HEK293 (cell line): ENCODE measurements around the gene RBM20.

ENCODE experiments used
- CTCF ChIA-PET: fragments of 350-600 bp; formaldehyde crosslinking; extraction: SDS; loops from one replicate; lab custom pipeline; 2021; ENCODE audit warnings: antibody characterized with exemption; lab: Yijun Ruan, JAX
- POLR2A ChIA-PET: fragments of 300-600 bp; formaldehyde crosslinking; extraction: SDS; loops from one replicate; lab custom pipeline; 2020; ENCODE audit warnings: antibody characterized with exemption, inconsistent platforms; lab: Yijun Ruan, JAX
- H3K27ac ChIP-seq: fragments of 200-500 bp; sonication (Bioruptor generic); 2 replicates; pipeline ENCODE4 v1.5.1; 2014; ENCODE audit warnings: low read depth, low read length, control low read depth, inconsistent platforms; ENCODE audit errors: extremely low read depth
- H3K36me3 ChIP-seq, 2 experiments: fragments of 200-500 bp in 1 of 2; sonication (Bioruptor generic) in 1 of 2; 1 replicate in 1 of 2; 2 replicates in 1 of 2; pipeline ENCODE4 v1.5.1; 2014 to 2017; ENCODE audit warnings: inconsistent platforms in 2 of 2, low read length in 2 of 2; ENCODE audit not compliant: control insufficient read depth in 2 of 2, insufficient read depth in 1 of 2
- H3K4me1 ChIP-seq: fragments of 200-500 bp; sonication (Bioruptor generic); 2 replicates; pipeline ENCODE4 v1.5.1; 2014; ENCODE audit warnings: mild to moderate bottlenecking, low read length, inconsistent platforms; ENCODE audit not compliant: control insufficient read depth, insufficient read depth
- H3K4me3 ChIP-seq: 2 replicates; pipeline ENCODE4 v1.5.1; 2011; ENCODE audit warnings: low read depth, mild to moderate bottlenecking, control low read depth, low read length, moderate library complexity
- H3K9me3 ChIP-seq: fragments of 200-500 bp; sonication (Bioruptor generic); 2 replicates; pipeline ENCODE4 v1.5.1; 2014; ENCODE audit warnings: low read depth, low read length, inconsistent platforms; ENCODE audit not compliant: control insufficient read depth, insufficient read depth
- MEIS1 ChIP-seq: sonication (generic); formaldehyde crosslinking; IDR thresholded peaks from 2 replicates; pipeline ENCODE4 v1.8.1; 2022; ENCODE audit warnings: missing genetic modification reagents, mild to moderate bottlenecking, borderline replicate concordance
- OVOL3 ChIP-seq: fragments of 450-650 bp; formaldehyde crosslinking; IDR thresholded peaks from 2 replicates; pipeline ENCODE4 v1.5.1; 2016; ENCODE audit warnings: missing biosample characterization, missing genetic modification characterization
- REPIN1 ChIP-seq: fragments of 450-650 bp; formaldehyde crosslinking; IDR thresholded peaks from 2 replicates; pipeline ENCODE4 v1.5.1; 2017; ENCODE audit warnings: missing biosample characterization, missing genetic modification characterization, low read depth
- SCRT2 ChIP-seq: fragments of 450-650 bp; formaldehyde crosslinking; IDR thresholded peaks from 2 replicates; pipeline ENCODE4 v1.5.1; 2016; ENCODE audit warnings: missing biosample characterization, missing genetic modification characterization
- TRIM28 ChIP-seq: IDR thresholded peaks from 2 replicates; pipeline ENCODE4 v1.6.1; 2011; ENCODE audit warnings: low read length, control low read depth, borderline replicate concordance
- ZBTB8A ChIP-seq: fragments of 450-650 bp; formaldehyde crosslinking; IDR thresholded peaks from 2 replicates; pipeline ENCODE4 v1.5.1; 2016; ENCODE audit warnings: missing biosample characterization, missing genetic modification characterization
- ZFHX2 ChIP-seq: fragments of 450-650 bp; formaldehyde crosslinking; conservative IDR thresholded peaks from 2 replicates; pipeline ENCODE4 v1.5.1; 2016; ENCODE audit warnings: missing biosample characterization, missing genetic modification characterization
- ZNF112 ChIP-seq: fragments of 450-650 bp; formaldehyde crosslinking; IDR thresholded peaks from 2 replicates; pipeline ENCODE4 v1.5.0; 2017; ENCODE audit warnings: missing biosample characterization, missing genetic modification characterization
- ZNF121 ChIP-seq: fragments of 450-650 bp; formaldehyde crosslinking; IDR thresholded peaks from 2 replicates; pipeline ENCODE4 v1.5.1; 2016; ENCODE audit warnings: missing biosample characterization, missing genetic modification characterization
- ZNF19 ChIP-seq: fragments of 450-650 bp; formaldehyde crosslinking; IDR thresholded peaks from 2 replicates; pipeline ENCODE4; 2016; ENCODE audit warnings: missing biosample characterization, missing genetic modification characterization, low read depth
- ZNF223 ChIP-seq: fragments of 450-650 bp; formaldehyde crosslinking; IDR thresholded peaks from 2 replicates; pipeline ENCODE4 v1.5.1; 2016; ENCODE audit warnings: missing biosample characterization, missing genetic modification characterization
- ZNF24 ChIP-seq: fragments of 450-650 bp; formaldehyde crosslinking; IDR thresholded peaks from 2 replicates; pipeline ENCODE4 v1.5.1; 2016; ENCODE audit warnings: missing biosample characterization, missing genetic modification characterization
- ZNF266 ChIP-seq: fragments of 450-650 bp; formaldehyde crosslinking; IDR thresholded peaks from 2 replicates; pipeline ENCODE4 v1.5.1; 2016; ENCODE audit warnings: missing biosample characterization, missing genetic modification characterization, low read depth
- ZNF350 ChIP-seq: fragments of 450-650 bp; formaldehyde crosslinking; IDR thresholded peaks from 2 replicates; pipeline ENCODE4 v1.5.0; 2017; ENCODE audit warnings: missing biosample characterization, mild to moderate bottlenecking, missing genetic modification characterization
- ZNF416 ChIP-seq: fragments of 450-650 bp; formaldehyde crosslinking; IDR thresholded peaks from 2 replicates; pipeline ENCODE4 v1.5.1; 2016; ENCODE audit warnings: missing biosample characterization, missing genetic modification characterization
- ZNF510 ChIP-seq: fragments of 450-650 bp; formaldehyde crosslinking; IDR thresholded peaks from 2 replicates; pipeline ENCODE4 v1.5.1; 2018; ENCODE audit warnings: mild to moderate bottlenecking, missing genetic modification characterization, missing biosample characterization; ENCODE audit not compliant: insufficient replicate concordance
- ZNF529 ChIP-seq: fragments of 450-650 bp; formaldehyde crosslinking; IDR thresholded peaks from 2 replicates; pipeline ENCODE4 v1.5.1; 2017; ENCODE audit warnings: missing genetic modification characterization, missing biosample characterization; ENCODE audit not compliant: insufficient replicate concordance
- ZNF600 ChIP-seq: fragments of 450-650 bp; formaldehyde crosslinking; IDR thresholded peaks from 2 replicates; pipeline ENCODE4 v1.5.1; 2016; ENCODE audit warnings: missing biosample characterization, missing genetic modification characterization
- ZNF701 ChIP-seq: fragments of 450-650 bp; formaldehyde crosslinking; IDR thresholded peaks from 2 replicates; pipeline ENCODE4 v1.5.1; 2016; ENCODE audit warnings: missing biosample characterization, missing genetic modification characterization
- ZNF776 ChIP-seq: fragments of 450-650 bp; formaldehyde crosslinking; IDR thresholded peaks from 2 replicates; pipeline ENCODE4 v1.5.0; 2017; ENCODE audit warnings: missing biosample characterization, missing genetic modification characterization, borderline replicate concordance
- TF ChIP-seq, protein P1 (sequence below): fragments of 450-650 bp; formaldehyde crosslinking; IDR thresholded peaks from 2 replicates; pipeline ENCODE4 v1.5.1; 2016; ENCODE audit warnings: missing biosample characterization, missing genetic modification characterization
- TF ChIP-seq, protein P2 (sequence below): fragments of 450-650 bp; formaldehyde crosslinking; IDR thresholded peaks from 2 replicates; pipeline ENCODE4 v1.5.1; 2016; ENCODE audit warnings: missing biosample characterization, missing genetic modification characterization
- TF ChIP-seq, protein P3 (sequence below): fragments of 450-650 bp; formaldehyde crosslinking; IDR thresholded peaks from 2 replicates; pipeline ENCODE4 v1.5.1; 2017; ENCODE audit warnings: missing biosample characterization, missing genetic modification characterization
- TF ChIP-seq, protein P4 (sequence below): fragments of 450-650 bp; formaldehyde crosslinking; IDR thresholded peaks from 2 replicates; pipeline ENCODE4 v1.5.1; 2016; ENCODE audit warnings: missing biosample characterization, missing genetic modification characterization
- TF ChIP-seq, protein P5 (sequence below): fragments of 450-650 bp; formaldehyde crosslinking; IDR thresholded peaks from 2 replicates; pipeline ENCODE4 v1.5.1; 2016; ENCODE audit warnings: missing biosample characterization, missing genetic modification characterization

The RBM20 gene

DNA sequence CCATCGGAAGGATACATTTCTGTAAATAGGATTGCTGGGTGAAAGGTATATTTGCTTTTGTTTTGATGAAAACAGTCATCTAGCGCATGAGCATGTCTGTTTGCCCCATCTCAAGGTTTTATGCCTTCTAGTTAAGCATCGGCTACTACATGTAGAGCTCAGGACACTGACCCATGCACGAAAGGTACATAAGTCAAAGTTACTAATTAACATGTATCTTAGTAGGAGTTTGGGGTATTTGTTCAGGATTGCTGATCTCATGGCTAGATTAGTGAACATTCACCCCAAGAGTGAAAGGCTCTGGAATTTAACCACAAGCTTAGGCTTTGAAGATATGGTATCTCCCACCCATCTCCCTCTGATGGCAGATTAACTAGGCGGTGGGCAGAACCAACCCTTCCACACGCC lies 91.5 kb downstream of the RBM20 start:
- H3K4me3 ChIP-seq, result no peak overlapping the region
- no peaks in the 10 kb centered on the region for H3K4me1 ChIP-seq
- no peaks in the 10 kb centered on the region for H3K9me3 ChIP-seq
- TF ChIP-seq TRIM28, result no peak
- no peak for TF ChIP-seq ZNF223 (tag by site-specific recombination)
- TF ChIP-seq ZBTB8A (tag by site-specific recombination), result no peak
- no peak for TF ChIP-seq ZNF510
- TF ChIP-seq, protein P1, sequence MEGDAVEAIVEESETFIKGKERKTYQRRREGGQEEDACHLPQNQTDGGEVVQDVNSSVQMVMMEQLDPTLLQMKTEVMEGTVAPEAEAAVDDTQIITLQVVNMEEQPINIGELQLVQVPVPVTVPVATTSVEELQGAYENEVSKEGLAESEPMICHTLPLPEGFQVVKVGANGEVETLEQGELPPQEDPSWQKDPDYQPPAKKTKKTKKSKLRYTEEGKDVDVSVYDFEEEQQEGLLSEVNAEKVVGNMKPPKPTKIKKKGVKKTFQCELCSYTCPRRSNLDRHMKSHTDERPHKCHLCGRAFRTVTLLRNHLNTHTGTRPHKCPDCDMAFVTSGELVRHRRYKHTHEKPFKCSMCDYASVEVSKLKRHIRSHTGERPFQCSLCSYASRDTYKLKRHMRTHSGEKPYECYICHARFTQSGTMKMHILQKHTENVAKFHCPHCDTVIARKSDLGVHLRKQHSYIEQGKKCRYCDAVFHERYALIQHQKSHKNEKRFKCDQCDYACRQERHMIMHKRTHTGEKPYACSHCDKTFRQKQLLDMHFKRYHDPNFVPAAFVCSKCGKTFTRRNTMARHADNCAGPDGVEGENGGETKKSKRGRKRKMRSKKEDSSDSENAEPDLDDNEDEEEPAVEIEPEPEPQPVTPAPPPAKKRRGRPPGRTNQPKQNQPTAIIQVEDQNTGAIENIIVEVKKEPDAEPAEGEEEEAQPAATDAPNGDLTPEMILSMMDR (tag by site-specific recombination), result no peak
- TF ChIP-seq ZNF529 (tag by site-specific recombination), result no peak
- TF ChIP-seq, protein P2, sequence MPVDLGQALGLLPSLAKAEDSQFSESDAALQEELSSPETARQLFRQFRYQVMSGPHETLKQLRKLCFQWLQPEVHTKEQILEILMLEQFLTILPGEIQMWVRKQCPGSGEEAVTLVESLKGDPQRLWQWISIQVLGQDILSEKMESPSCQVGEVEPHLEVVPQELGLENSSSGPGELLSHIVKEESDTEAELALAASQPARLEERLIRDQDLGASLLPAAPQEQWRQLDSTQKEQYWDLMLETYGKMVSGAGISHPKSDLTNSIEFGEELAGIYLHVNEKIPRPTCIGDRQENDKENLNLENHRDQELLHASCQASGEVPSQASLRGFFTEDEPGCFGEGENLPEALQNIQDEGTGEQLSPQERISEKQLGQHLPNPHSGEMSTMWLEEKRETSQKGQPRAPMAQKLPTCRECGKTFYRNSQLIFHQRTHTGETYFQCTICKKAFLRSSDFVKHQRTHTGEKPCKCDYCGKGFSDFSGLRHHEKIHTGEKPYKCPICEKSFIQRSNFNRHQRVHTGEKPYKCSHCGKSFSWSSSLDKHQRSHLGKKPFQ (tag by site-specific recombination), result no peak
- no peak for TF ChIP-seq ZNF416 (tag by site-specific recombination)
- no peak for TF ChIP-seq MEIS1
- TF ChIP-seq ZNF600 (tag by site-specific recombination), result no peak
- no peak for TF ChIP-seq ZFHX2 (tag by site-specific recombination)
- TF ChIP-seq, protein P3, sequence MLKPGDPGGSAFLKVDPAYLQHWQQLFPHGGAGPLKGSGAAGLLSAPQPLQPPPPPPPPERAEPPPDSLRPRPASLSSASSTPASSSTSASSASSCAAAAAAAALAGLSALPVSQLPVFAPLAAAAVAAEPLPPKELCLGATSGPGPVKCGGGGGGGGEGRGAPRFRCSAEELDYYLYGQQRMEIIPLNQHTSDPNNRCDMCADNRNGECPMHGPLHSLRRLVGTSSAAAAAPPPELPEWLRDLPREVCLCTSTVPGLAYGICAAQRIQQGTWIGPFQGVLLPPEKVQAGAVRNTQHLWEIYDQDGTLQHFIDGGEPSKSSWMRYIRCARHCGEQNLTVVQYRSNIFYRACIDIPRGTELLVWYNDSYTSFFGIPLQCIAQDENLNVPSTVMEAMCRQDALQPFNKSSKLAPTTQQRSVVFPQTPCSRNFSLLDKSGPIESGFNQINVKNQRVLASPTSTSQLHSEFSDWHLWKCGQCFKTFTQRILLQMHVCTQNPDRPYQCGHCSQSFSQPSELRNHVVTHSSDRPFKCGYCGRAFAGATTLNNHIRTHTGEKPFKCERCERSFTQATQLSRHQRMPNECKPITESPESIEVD (tag by site-specific recombination), result no peak
- no peak for TF ChIP-seq ZNF266 (tag by site-specific recombination)
- TF ChIP-seq ZNF701 (tag by site-specific recombination), result no peak
- TF ChIP-seq, all 188 proteins: peak for 0
- no peak overlapping the region for H3K27ac ChIP-seq
- CTCF ChIA-PET, result interaction anchor here (0.7 to 0.8 kb wide), 2 partner anchors 11 to 38 kb away, joined by 3 to 4 read pairs; no protein-coding TSS in a partner anchor
- POLR2A ChIA-PET, result no interaction called here
- H3K36me3 ChIP-seq, result no peaks in the 10 kb centered on the region

DNA sequence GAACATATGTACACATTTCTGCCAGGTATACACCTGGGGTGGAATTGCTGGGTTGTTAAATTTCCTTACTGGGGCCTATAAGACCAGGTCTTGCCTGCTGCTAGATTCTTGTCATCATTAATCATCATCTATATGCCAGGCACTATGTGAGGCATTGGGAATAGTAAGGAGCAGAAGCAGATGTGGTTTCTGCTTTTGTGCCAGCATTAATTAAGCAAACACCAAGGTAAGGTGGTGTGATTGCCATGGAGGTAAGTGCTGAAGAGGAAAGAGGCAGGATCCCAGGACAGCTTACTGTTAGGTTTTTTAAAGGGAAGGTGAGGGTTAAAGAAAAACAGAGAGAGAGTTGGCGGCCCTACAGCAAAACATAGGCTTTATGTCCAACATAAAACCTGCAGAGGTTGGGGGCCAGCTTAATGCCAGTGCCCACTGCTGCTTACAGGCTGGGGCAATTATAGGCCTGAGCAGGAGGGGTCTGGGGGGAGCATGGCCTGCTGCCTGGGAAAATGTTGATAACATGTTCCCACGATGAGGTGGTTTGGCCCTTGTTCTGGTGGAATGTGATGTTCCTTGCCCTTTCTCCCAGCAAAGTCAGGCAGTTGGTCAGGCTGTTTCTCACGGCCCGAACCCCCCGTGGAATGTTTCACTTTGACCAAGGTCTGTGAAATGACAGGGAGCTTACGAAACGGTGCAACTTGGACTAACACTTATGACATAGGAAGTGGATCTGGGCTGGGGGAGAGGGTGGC lies 93.9 kb downstream of the RBM20 start:
- TF ChIP-seq SCRT2 (no peak), ZNF19 (tag by site-specific recombination) (no peak), REPIN1 (tag by site-specific recombination) (no peak), ZNF121 (tag by site-specific recombination) (no peak), ZNF24 (no peak), ZNF776 (tag by site-specific recombination) (no peak), OVOL3 (tag by site-specific recombination) (no peak), ZNF112 (tag by site-specific recombination) (no peak), ZNF350 (tag by site-specific recombination) (no peak)
- TF ChIP-seq, protein P4, sequence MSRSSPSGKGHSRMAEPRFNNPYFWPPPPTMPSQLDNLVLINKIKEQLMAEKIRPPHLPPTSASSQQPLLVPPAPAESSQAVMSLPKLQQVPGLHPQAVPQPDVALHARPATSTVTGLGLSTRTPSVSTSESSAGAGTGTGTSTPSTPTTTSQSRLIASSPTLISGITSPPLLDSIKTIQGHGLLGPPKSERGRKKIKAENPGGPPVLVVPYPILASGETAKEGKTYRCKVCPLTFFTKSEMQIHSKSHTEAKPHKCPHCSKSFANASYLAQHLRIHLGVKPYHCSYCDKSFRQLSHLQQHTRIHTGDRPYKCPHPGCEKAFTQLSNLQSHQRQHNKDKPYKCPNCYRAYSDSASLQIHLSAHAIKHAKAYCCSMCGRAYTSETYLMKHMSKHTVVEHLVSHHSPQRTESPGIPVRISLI (tag by site-specific recombination), result no peak
- TF ChIP-seq, protein P5, sequence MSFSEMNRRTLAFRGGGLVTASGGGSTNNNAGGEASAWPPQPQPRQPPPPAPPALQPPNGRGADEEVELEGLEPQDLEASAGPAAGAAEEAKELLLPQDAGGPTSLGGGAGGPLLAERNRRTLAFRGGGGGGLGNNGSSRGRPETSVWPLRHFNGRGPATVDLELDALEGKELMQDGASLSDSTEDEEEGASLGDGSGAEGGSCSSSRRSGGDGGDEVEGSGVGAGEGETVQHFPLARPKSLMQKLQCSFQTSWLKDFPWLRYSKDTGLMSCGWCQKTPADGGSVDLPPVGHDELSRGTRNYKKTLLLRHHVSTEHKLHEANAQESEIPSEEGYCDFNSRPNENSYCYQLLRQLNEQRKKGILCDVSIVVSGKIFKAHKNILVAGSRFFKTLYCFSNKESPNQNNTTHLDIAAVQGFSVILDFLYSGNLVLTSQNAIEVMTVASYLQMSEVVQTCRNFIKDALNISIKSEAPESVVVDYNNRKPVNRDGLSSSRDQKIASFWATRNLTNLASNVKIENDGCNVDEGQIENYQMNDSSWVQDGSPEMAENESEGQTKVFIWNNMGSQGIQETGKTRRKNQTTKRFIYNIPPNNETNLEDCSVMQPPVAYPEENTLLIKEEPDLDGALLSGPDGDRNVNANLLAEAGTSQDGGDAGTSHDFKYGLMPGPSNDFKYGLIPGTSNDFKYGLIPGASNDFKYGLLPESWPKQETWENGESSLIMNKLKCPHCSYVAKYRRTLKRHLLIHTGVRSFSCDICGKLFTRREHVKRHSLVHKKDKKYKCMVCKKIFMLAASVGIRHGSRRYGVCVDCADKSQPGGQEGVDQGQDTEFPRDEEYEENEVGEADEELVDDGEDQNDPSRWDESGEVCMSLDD (tag by site-specific recombination), result no peak
- H3K9me3 ChIP-seq, result no peaks in the 10 kb centered on the region
- POLR2A ChIA-PET, result no interaction called here
- H3K4me3 ChIP-seq, result no peak overlapping the region
- CTCF ChIA-PET, result interaction anchor here (0.8 to 1.2 kb wide), 2 partner anchors 10 to 27 kb away, joined by 3 read pairs; no protein-coding TSS in a partner anchor
- no peaks in the 10 kb centered on the region for H3K36me3 ChIP-seq
- no peaks in the 10 kb centered on the region for H3K4me1 ChIP-seq
- H3K27ac ChIP-seq, result no peak overlapping the region
